Activated T-cell treated with anti-CD3 and anti-CD28 coated beads, Interleukin-2, amount 50 U/mL, for 72 hours (primary cell): ENCODE measurements around the gene ZNF831. TPM values are rescaled to one million over a fixed set of nuclear protein-coding genes. Genes with fewer than 3 reads are reported as not detected.
A peak's percentile ranks its signal among the peaks of the same experiment; 100 is the strongest.

Source experiments
- ATAC-seq, 2 donors: fragments of 150-1000 bp; cut with Tn5 transposase; replicated peaks in 1 of 2; 2 replicates each; pipeline ENCODE4 v1.10.0; 2021; ENCODE audit warnings: moderate library complexity in 2 of 2, mild to moderate bottlenecking in 1 of 2
- DNase-seq, 2 donors: peaks; one replicate each; pipeline ENCODE4 v3.0.0; 2021 to 2022; ENCODE audit warnings: mixed read lengths in 1 of 2
- H3K27ac Mint-ChIP-seq: one replicate; pipeline ENCODE4 v1.8.0; 2022; ENCODE audit warnings: mild to moderate bottlenecking, moderate library complexity, mixed read lengths
- H3K27me3 Mint-ChIP-seq: one replicate; pipeline ENCODE4 v1.8.0; 2022; ENCODE audit warnings: low read depth, mixed read lengths
- H3K36me3 Mint-ChIP-seq, 2 donors: one replicate each; pipeline ENCODE4 v1.8.0; 2022; ENCODE audit warnings: mixed read lengths in 2 of 2, mild to moderate bottlenecking in 1 of 2; ENCODE audit not compliant: insufficient read depth in 2 of 2
- H3K4me1 Mint-ChIP-seq: one replicate; pipeline ENCODE4 v1.8.0; 2022; ENCODE audit warnings: low read depth, mixed read lengths
- H3K4me3 Mint-ChIP-seq, 2 donors: one replicate each; pipeline ENCODE4 v1.8.0; 2022; ENCODE audit warnings: mild to moderate bottlenecking in 2 of 2, mixed read lengths in 2 of 2, moderate library complexity in 2 of 2
- H3K9me3 Mint-ChIP-seq, 2 donors: one replicate each; pipeline ENCODE4 v1.8.0; 2022; ENCODE audit warnings: mixed read lengths in 2 of 2
- total RNA-seq, 2 donors: library from RNA; stranded (reverse); gene quantifications; one replicate each; pipeline ENCODE4 v1.2.3, GENCODE V29; 2022

The ZNF831 gene
- total RNA-seq, 2 donors from 2014 or later = 8.2 to 9.0 TPM

DNA sequence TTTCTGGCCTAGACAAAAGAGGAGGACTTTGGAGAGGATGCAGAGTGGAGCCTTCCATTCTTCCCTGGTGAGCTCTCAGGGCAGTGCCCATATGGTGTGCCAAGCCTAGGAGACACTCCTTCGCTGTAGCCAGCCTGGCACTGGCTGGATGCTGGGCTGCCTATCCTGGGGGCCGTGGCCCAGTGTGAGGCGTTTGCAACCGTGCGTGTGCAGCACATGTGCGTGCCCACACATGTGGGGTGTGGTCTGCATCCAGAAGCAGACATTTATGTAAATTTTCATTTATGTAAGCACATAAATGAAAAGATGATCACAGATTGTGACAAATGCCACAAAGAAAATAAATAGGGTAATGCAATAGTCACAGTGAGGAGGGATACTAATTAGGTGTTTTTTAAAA, 35.8 kb upstream of the ZNF831 start:
- no peak for DNase-seq
- H3K4me1 Mint-ChIP-seq = peaks cover 13% of the 10 kb centered on the region
- no peak overlapping the region for H3K27ac Mint-ChIP-seq
- ATAC-seq = no peak
- no peaks in the 10 kb centered on the region for H3K27me3 Mint-ChIP-seq
- H3K4me3 Mint-ChIP-seq = no peak overlapping the region
- H3K9me3 Mint-ChIP-seq = no peaks in the 10 kb centered on the region
- no peaks in the 10 kb centered on the region for H3K36me3 Mint-ChIP-seq

DNA sequence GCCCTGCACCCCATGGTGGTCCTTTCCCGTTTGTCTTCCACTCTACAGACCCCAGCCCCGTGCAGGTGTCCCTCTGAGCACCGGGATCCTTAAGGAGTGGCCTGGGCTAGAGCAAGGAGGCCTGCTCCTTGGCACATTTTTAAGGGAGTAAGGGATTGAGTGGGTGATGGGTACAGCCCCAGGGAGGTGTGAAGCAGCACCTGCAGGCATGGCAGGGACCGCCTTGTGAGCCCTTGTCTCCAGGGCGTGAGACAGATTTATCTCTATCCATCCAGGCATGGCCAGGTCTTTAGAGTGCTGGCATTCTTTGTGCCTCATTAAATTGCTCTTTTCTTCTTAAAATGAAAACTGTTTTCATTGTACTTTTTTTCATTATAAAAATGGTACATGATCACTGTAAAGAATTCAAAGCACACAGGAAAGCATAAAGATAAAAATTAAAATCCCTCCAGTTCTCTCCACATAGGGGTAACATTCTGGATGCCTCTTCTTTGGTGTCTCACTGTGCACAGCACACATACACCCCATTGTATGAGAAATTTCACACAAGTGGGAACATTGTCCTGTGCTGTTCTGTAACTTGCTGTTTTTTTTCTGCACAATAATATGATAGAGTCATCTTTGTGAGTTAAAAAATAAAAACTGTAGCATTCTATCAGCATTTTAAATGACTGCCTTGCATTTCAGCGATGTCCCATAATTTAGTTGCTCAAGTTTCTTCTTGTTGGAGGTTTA, 31.9 kb upstream of the ZNF831 start:
- Mint-ChIP-seq H3K4me3 (no peak overlapping the region), H3K27me3 (no peaks in the 10 kb centered on the region), H3K4me1 (peaks cover 4% of the 10 kb centered on the region), H3K27ac (no peak overlapping the region), H3K36me3 (no peaks in the 10 kb centered on the region), H3K9me3 (no peaks in the 10 kb centered on the region)
- DNase-seq (no peak), ATAC-seq (no peak)

DNA sequence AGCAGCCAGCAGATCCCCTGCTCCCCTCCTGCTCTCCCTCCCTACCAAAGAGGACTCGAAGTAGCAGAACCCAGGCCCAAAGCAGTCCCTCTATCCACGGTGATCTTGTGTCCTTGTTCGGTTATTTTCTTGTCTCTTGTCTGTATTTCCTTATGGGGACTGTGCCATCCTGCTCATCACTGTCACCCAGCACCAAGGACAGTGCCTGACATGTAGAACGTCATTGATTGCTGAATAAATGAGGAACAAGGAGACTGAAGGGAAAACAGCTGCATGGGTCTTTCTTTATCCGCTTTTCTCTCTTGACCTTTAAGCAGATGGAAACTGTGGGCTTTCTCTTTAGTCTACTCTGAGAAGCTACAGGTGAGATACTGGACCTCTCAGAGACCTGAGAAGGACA, 29.4 kb upstream of the ZNF831 start:
- Mint-ChIP-seq H3K27ac (no peak overlapping the region), H3K4me1 (no peaks in the 10 kb centered on the region), H3K36me3 (no peaks in the 10 kb centered on the region), H3K9me3 (no peaks in the 10 kb centered on the region), H3K4me3 (no peak overlapping the region), H3K27me3 (no peaks in the 10 kb centered on the region)
- no peak for ATAC-seq
- no peak for DNase-seq

DNA sequence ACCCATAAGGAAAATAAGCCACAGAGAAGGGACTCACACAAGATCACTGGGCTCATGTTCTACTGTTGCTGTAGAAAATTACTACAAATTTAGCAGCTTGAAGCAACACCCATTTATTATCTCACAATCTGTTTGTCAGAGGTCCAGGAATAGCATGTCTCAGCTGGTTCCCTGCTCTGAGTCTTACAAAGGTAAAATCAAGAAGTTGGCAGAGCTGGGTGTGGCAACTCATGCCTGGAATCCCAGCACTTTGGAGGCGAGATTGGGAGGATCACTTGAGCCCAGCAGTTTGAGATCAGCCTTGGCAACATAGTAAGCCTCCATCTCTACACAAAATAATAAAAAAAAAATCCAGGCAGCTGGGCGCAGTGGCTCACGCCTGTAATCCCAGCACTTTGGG, 28.5 kb upstream of the ZNF831 start:
- no peak for DNase-seq
- Mint-ChIP-seq H3K27me3 (no peaks in the 10 kb centered on the region), H3K4me3 (no peak overlapping the region)

GRCh38 chr20:59136027-59136426, 27.6 kb upstream of the ZNF831 start:
- DNase-seq = no peak
- no peak overlapping the region for H3K27ac Mint-ChIP-seq

More for the DNA sequence above, 28.5 kb upstream of the ZNF831 start:
- Mint-ChIP-seq H3K27ac (no peak overlapping the region), H3K9me3 (no peaks in the 10 kb centered on the region), H3K4me1 (peaks cover 3% of the 10 kb centered on the region), H3K36me3 (no peaks in the 10 kb centered on the region)
- ATAC-seq = no peak

GRCh38 chr20:59137532-59137931, 26.1 kb upstream of the ZNF831 start:
- no peaks in the 10 kb centered on the region for H3K9me3 Mint-ChIP-seq
- ATAC-seq (no peak), DNase-seq (no peak)
- H3K27me3 Mint-ChIP-seq = no peaks in the 10 kb centered on the region
- no peak overlapping the region for H3K4me3 Mint-ChIP-seq
- peaks cover 7% of the 10 kb centered on the region for H3K4me1 Mint-ChIP-seq
- no peaks in the 10 kb centered on the region for H3K36me3 Mint-ChIP-seq
- H3K27ac Mint-ChIP-seq = no peak overlapping the region

More at GRCh38 chr20:59136027-59136426, 27.6 kb upstream of the ZNF831 start:
- H3K36me3 Mint-ChIP-seq = no peaks in the 10 kb centered on the region
- H3K4me3 Mint-ChIP-seq = no peak overlapping the region
- H3K4me1 Mint-ChIP-seq = peaks cover 7% of the 10 kb centered on the region
- ATAC-seq = no peak
- no peaks in the 10 kb centered on the region for H3K9me3 Mint-ChIP-seq
- no peaks in the 10 kb centered on the region for H3K27me3 Mint-ChIP-seq

DNA sequence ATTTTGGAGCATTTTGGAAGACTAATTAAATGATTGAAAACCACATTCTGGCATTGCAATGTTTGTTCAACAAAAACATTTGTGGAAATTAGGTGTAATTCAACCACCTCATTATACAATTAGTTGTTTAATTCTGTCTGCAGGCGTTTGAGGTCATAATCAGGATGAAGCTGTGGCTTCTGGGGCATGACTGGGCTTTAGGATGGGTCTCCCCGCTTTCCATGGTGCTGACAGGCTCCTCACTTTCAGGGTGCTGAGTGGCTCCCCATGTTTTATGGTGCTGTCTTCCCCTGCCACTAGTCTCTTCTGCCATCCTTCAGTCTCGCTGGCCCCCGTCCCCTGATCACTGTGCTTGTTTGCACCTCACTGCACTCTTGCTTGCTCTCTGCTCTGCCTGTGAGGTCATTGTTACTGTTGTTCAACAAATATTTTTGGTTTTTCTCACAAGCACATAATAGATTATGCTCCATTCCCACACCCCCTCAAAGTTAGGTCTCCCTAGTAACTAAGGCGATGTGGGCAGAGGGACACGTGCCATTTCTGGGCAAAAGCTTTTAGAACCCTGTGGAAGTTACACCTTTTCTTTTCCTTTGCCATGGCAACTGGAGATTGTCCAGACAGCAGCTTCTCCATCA, 25.4 kb upstream of the ZNF831 start:
- Mint-ChIP-seq H3K9me3 (no peaks in the 10 kb centered on the region), H3K27ac (no peak overlapping the region), H3K27me3 (no peaks in the 10 kb centered on the region), H3K36me3 (no peaks in the 10 kb centered on the region), H3K4me3 (no peak overlapping the region), H3K4me1 (peaks cover 7% of the 10 kb centered on the region)
- no peak for ATAC-seq
- DNase-seq = no peak

DNA sequence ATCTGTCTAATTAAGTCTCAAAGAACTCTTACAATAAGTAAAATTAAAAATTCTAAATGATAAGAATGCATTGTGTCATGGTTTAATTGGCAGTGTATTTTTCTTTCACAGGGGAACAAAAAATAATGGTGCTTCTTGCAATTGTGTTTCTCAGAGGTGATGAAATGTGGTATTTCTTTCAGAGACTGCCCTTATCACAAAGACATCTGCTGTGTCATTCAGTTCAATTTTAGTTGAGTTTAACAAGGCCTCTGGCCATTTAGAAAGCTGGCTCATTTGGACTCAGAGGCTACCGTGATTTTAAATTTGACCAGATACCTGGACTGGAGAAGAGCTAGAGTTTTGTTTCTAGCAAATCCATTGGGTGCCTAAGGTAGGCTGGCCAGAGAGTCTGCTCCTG, 23.6 kb upstream of the ZNF831 start:
- H3K4me1 Mint-ChIP-seq = peaks cover 22% of the 10 kb centered on the region
- no peak overlapping the region for H3K27ac Mint-ChIP-seq
- H3K9me3 Mint-ChIP-seq = no peaks in the 10 kb centered on the region
- H3K36me3 Mint-ChIP-seq = no peaks in the 10 kb centered on the region
- DNase-seq (no peak), ATAC-seq (no peak)
- no peaks in the 10 kb centered on the region for H3K27me3 Mint-ChIP-seq
- H3K4me3 Mint-ChIP-seq = no peak overlapping the region

DNA sequence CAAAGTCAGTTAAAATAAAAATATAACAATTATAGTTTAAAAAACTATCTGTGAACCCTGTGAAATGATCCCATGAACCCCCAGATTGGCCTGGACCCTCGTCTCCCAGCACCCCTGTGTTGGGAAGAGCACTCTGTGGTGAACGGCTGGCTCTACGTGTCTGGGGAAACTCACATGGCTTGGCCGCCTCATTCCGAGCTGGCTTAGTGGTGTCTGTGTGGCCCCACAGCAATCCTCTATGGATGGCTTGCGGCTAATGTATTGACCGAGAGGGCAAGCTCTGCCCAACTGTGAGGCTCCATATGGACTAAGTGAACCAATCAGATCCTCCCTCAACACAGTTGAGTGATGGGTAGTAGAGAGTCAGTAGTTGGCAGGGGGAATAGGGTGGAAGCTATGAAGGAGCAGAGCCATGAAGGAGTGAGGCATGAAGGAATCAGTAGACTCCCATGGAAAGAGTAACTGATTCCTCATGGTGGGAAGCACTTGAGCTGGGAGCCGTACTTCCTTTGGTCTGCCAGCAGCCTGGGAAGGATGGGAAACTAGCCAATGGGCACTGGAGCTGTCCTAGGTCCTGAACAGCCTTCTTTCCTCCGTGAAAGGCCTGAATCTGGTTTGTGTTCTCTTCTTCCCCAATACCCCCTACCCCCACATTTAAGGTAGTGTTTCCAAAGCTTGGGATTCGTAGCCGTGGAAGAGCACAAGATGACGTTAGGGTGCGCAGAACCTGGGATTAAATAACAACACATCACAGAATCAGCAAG, 21.6 kb upstream of the ZNF831 start:
- peaks cover 42% of the 10 kb centered on the region for H3K4me1 Mint-ChIP-seq
- H3K36me3 Mint-ChIP-seq = peaks cover 0 to 3% of the 10 kb centered on the region in 2 donors
- no peaks in the 10 kb centered on the region for H3K9me3 Mint-ChIP-seq
- H3K4me3 Mint-ChIP-seq = no peak overlapping the region
- DNase-seq (no peak), ATAC-seq (no peak)
- H3K27ac Mint-ChIP-seq = no peak overlapping the region
- H3K27me3 Mint-ChIP-seq = no peaks in the 10 kb centered on the region

DNA sequence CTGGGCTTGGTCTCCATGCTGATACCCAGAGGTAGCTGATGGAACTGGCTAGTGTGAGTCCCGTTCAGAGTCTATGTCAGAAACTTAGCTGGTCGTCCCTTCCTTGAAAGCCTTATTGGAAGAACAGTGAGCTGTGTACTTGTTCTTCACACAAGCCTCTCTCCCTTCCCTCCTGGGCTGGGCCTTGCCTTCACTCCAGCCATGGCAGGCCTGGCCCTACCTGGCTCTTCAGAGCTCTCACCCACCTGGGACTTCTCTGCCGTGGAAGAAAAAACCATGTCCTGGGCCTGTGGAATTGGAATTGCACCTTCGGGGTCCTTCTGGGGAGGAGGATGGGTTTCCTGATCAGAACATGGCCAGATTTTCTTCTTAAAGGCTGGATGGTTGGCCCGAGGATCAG, 20.3 kb upstream of the ZNF831 start:
- no peak overlapping the region for H3K4me3 Mint-ChIP-seq
- H3K4me1 Mint-ChIP-seq = peaks cover 55% of the 10 kb centered on the region
- ATAC-seq (no peak), DNase-seq (no peak)
- H3K9me3 Mint-ChIP-seq = no peaks in the 10 kb centered on the region
- H3K36me3 Mint-ChIP-seq = peaks cover 5 to 11% of the 10 kb centered on the region in 2 donors
- no peak overlapping the region for H3K27ac Mint-ChIP-seq
- H3K27me3 Mint-ChIP-seq = no peaks in the 10 kb centered on the region

DNA sequence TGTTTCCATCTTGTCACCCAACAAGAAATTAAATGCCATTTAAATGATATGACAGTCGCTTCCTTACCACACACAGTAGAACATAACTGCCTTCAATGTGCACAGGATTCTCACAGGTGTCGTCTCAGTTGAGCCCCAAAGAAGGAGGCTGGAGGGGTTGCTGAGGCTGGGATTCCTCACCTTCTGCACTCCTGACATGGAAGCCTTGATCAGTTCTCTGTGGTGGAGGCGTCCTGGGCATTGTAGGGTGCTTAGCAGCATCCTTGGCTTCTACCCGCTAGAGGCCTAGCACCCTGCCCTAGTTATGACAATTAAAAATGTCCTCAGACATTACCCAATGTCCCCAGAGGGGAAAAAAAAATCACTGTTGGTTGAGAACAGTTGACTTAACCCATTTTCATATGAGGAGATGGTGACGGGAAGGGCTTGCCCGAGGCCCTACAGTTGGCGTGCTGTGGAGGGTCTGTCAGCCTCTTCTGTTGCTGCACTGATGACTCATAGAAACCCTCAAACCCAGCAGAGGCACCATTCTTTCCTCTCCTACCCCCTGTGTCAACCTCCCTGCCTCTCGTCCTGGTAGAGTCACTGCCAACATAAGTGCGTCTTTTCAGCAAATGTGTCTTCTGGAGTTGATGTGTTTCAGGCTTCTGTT, 19.3 kb upstream of the ZNF831 start:
- no peaks in the 10 kb centered on the region for H3K27me3 Mint-ChIP-seq
- H3K4me3 Mint-ChIP-seq = peak overlapping the region; percentile 90 to 98
- ATAC-seq (peak; percentile 89 to 93), DNase-seq (peak; percentile 68 to 81)
- H3K36me3 Mint-ChIP-seq = peaks cover 7 to 12% of the 10 kb centered on the region in 2 donors
- no peaks in the 10 kb centered on the region for H3K9me3 Mint-ChIP-seq
- H3K27ac Mint-ChIP-seq = peak overlapping the region; percentile 98
- H3K4me1 Mint-ChIP-seq = peaks cover 63% of the 10 kb centered on the region

- Mint-ChIP-seq H3K36me3 (peaks cover 7 to 12% of the 10 kb centered on the region in 2 donors), H3K9me3 (no peaks in the 10 kb centered on the region), H3K27me3 (no peaks in the 10 kb centered on the region), H3K27ac (peak overlapping the region; percentile 98), H3K4me3 (peak overlapping the region; percentile 90 to 98), H3K4me1 (peaks cover 68% of the 10 kb centered on the region)
- DNase-seq = no peak
- ATAC-seq = peak; percentile 12 to 19
Measured at GRCh38 chr20:59144831-59145196, 18.8 kb upstream of the ZNF831 start.
